NB4 (cell line): ENCODE data around the gene ACSS2.

Experiments used
- CTCF ChIP-seq: IDR thresholded peaks from one replicate; pipeline ENCODE4 v1.5.1; 2012; ENCODE audit warnings: low read depth, low read length
- MAX ChIP-seq: IDR thresholded peaks from 2 replicates; pipeline ENCODE4 v1.6.1; 2011; ENCODE audit warnings: low read depth, low read length

GRCh38 chr20:34940081-34940481 lies 63.7 kb downstream of the ACSS2 start:
- TF ChIP-seq CTCF (no peak), MAX (no peak)
